ENCODE data around the gene CPD. TPM values are rescaled to one million over a fixed set of nuclear protein-coding genes. Genes with fewer than 3 reads are reported as not detected.
A peak's percentile ranks its signal among the peaks of the same experiment; 100 is the strongest.
"Not testable (repeated sequence)": the region's sequence is repeated elsewhere in the genome, so short reads cannot be mapped to it uniquely, and the experiment has no call there.

The CPD gene
- total RNA-seq, 1 donor from 2014 or later = 72.4 TPM

- TF ChIP-seq CTCF (IDR thresholded peaks at IDR 0.05) = peak; percentile 62
- peak; percentile 36 for DNase-seq (ENCODE audit: extremely low spot score, unreplicated experiment)
- Mint-ChIP-seq H3K27ac (ENCODE audit: unreplicated experiment) (no peak overlapping the region), H3K9me3 (ENCODE audit: unreplicated experiment) (no peaks in the 10 kb centered on the region), H3K36me3 (ENCODE audit: unreplicated experiment) (no peaks in the 10 kb centered on the region), H3K4me1 (ENCODE audit: unreplicated experiment) (peaks cover 37% of the 10 kb centered on the region), H3K27me3 (ENCODE audit: unreplicated experiment) (peaks cover 2% of the 10 kb centered on the region), H3K4me3 (ENCODE audit: unreplicated experiment) (no peak overlapping the region)
These were observed 42.2 kb upstream of the CPD start for GRCh38 chr17:30336369-30337171.

DNA sequence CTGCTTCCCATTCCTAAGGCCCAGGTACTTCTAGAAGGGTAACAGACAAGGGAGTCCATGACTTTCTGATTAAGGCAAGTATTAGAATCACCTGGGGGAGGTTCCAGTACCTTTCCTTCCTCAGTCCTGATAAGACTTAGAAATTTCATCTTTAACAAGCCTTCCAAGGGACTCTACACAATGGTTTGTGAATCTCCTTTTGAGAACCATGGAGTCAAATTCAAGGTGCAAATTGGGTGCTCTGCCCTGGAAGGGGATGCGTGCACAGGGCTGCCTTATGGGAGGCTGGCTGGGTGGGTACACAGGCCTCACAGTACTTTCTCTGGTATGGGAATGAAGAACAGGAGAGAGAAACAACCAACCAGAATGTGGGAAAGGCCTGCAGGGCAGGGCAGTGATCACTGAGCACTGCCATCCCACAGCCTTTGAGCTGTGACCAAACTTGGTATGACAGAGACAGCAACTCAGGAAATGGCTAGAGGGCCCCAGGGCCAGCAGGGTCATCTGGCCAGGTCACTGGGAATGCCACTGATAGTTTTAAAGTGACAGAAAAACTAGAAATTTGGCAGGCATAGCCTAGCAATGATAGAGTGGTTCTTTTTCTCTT is 41.2 kb upstream of the CPD start:
- DNase-seq (ENCODE audit: extremely low spot score, unreplicated experiment) = peak; percentile 57
- TF ChIP-seq CTCF (IDR thresholded peaks at IDR 0.05) = no peak
- Mint-ChIP-seq H3K27me3 (ENCODE audit: unreplicated experiment) (no peaks in the 10 kb centered on the region), H3K36me3 (ENCODE audit: unreplicated experiment) (no peaks in the 10 kb centered on the region), H3K4me1 (ENCODE audit: unreplicated experiment) (peaks cover 32% of the 10 kb centered on the region), H3K4me3 (ENCODE audit: unreplicated experiment) (no peak overlapping the region), H3K9me3 (ENCODE audit: unreplicated experiment) (no peaks in the 10 kb centered on the region), H3K27ac (ENCODE audit: unreplicated experiment) (no peak overlapping the region)

GRCh38 chr17:30339086-30339485 is 39.6 kb upstream of the CPD start:
- TF ChIP-seq CTCF (IDR thresholded peaks at IDR 0.05) = no peak
- Mint-ChIP-seq H3K4me3 (ENCODE audit: unreplicated experiment) (no peak overlapping the region), H3K27me3 (ENCODE audit: unreplicated experiment) (no peaks in the 10 kb centered on the region), H3K9me3 (ENCODE audit: unreplicated experiment) (no peaks in the 10 kb centered on the region), H3K36me3 (ENCODE audit: unreplicated experiment) (no peaks in the 10 kb centered on the region), H3K4me1 (ENCODE audit: unreplicated experiment) (peaks cover 30% of the 10 kb centered on the region), H3K27ac (ENCODE audit: unreplicated experiment) (no peak overlapping the region)
- no peak for DNase-seq (ENCODE audit: extremely low spot score, unreplicated experiment)

DNA sequence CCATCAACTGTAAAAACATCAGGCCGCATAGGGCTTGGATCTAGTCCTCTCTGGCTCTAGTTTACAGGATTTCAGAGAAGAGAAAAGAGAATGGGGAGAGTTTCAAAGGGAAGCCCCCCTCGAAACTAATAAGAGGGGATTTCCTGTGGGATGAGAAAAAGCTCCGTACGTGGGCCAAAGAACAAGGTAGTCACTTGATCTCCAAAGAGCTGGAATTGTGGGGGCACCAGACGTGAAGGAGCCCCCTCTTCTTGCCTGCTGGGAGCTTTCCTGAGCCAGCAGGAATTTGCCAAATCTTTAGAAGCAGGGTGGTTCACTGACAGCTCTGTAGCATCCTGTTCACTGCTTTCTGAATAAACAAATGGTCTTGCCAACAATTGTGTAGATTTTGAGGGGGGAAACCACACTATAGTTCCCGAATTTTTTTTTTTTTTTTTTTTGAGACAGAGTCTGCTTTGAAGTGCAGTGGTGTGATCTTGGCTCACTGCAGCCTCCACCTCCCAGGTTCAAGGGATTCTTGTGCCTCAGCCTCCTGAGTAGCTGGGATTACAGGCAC is 37.8 kb upstream of the CPD start:
- no peak for TF ChIP-seq CTCF (IDR thresholded peaks at IDR 0.05)
- H3K27me3 Mint-ChIP-seq (ENCODE audit: unreplicated experiment) = no peaks in the 10 kb centered on the region
- DNase-seq (ENCODE audit: extremely low spot score, unreplicated experiment) = no peak
- no peaks in the 10 kb centered on the region for H3K9me3 Mint-ChIP-seq (ENCODE audit: unreplicated experiment)
- H3K36me3 Mint-ChIP-seq (ENCODE audit: unreplicated experiment) = no peaks in the 10 kb centered on the region
- H3K4me3 Mint-ChIP-seq (ENCODE audit: unreplicated experiment) = peak overlapping the region; percentile 60
- peaks cover 40% of the 10 kb centered on the region for H3K4me1 Mint-ChIP-seq (ENCODE audit: unreplicated experiment)
- peak overlapping the region; percentile 90 for H3K27ac Mint-ChIP-seq (ENCODE audit: unreplicated experiment)

- DNase-seq (ENCODE audit: extremely low spot score, unreplicated experiment) = peak; percentile 11
- Mint-ChIP-seq H3K27ac (ENCODE audit: unreplicated experiment) (no peak overlapping the region), H3K9me3 (ENCODE audit: unreplicated experiment) (no peaks in the 10 kb centered on the region), H3K36me3 (ENCODE audit: unreplicated experiment) (no peaks in the 10 kb centered on the region), H3K4me3 (ENCODE audit: unreplicated experiment) (no peak overlapping the region), H3K27me3 (ENCODE audit: unreplicated experiment) (no peaks in the 10 kb centered on the region), H3K4me1 (ENCODE audit: unreplicated experiment) (peaks cover 40% of the 10 kb centered on the region)
- TF ChIP-seq CTCF (IDR thresholded peaks at IDR 0.05) = no peak
These were observed 37.0 kb upstream of the CPD start for GRCh38 chr17:30341703-30342249.

DNA sequence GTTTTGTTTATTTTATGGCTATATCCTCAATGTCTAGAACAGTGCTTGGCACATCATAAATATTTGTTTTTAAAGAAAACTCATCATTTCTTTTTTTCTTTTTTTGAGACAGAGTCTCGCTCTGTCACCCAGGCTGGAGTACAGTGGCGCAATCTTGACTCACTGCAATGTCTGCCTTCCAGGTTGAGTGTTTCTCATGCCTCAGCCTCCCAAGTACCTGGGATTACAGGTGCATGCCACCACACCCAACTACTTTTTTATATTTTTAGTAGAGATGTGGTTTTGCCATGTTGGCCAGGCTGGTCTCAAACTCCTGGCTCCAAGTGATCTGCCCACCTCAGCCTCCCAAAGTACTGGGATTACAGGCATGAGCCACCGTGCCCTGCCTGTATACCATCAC is 35.5 kb upstream of the CPD start:
- DNase-seq (ENCODE audit: extremely low spot score, unreplicated experiment); H3K27me3 Mint-ChIP-seq (ENCODE audit: unreplicated experiment); H3K9me3 Mint-ChIP-seq (ENCODE audit: unreplicated experiment); H3K4me3 Mint-ChIP-seq (ENCODE audit: unreplicated experiment); H3K27ac Mint-ChIP-seq (ENCODE audit: unreplicated experiment); H3K36me3 Mint-ChIP-seq (ENCODE audit: unreplicated experiment): not testable (repeated sequence)
- peaks cover 38% of the 10 kb centered on the region for H3K4me1 Mint-ChIP-seq (ENCODE audit: unreplicated experiment)
